NCI-H69 (cell line): ENCODE results near the gene ALX4.

ENCODE experiments used
- DNase-seq: peaks from one replicate; lab custom pipeline; 2025; lab: John Stamatoyannopoulos, UW

Gene ALX4

GRCh38 chr11:44244639-44245310 lies 65.2 kb downstream of the ALX4 start:
- no peak for DNase-seq

- no peak for DNase-seq
Observed at GRCh38 chr11:44243595-44244343, 66.2 kb downstream of the ALX4 start.

- DNase-seq: no peak
Observed at GRCh38 chr11:44243086-44243485, 66.9 kb downstream of the ALX4 start.

- no peak for DNase-seq
Observed at GRCh38 chr11:44241851-44242250, 68.1 kb downstream of the ALX4 start.

- no peak for DNase-seq
Observed at GRCh38 chr11:44237156-44237555, 72.8 kb downstream of the ALX4 start.

GRCh38 chr11:44236296-44236695 lies 73.6 kb downstream of the ALX4 start:
- no peak for DNase-seq

- peak; percentile 31 for DNase-seq
Observed at GRCh38 chr11:44235765-44236201, 74.2 kb downstream of the ALX4 start.

GRCh38 chr11:44229624-44230023 lies 80.3 kb downstream of the ALX4 start:
- DNase-seq: no peak

- peak; percentile 88 for DNase-seq
Observed at GRCh38 chr11:44229098-44229497, 80.8 kb downstream of the ALX4 start.

GRCh38 chr11:44228379-44228778 lies 81.6 kb downstream of the ALX4 start:
- no peak for DNase-seq

GRCh38 chr11:44226945-44227344 lies 83.0 kb downstream of the ALX4 start:
- no peak for DNase-seq

GRCh38 chr11:44226490-44226889 lies 83.4 kb downstream of the ALX4 start:
- DNase-seq: peak; percentile 48

- DNase-seq: no peak
Observed at GRCh38 chr11:44224867-44225501, 85.0 kb downstream of the ALX4 start.

GRCh38 chr11:44223238-44223637 lies 86.7 kb downstream of the ALX4 start:
- DNase-seq: peak; percentile 40

- DNase-seq: no peak
Observed at GRCh38 chr11:44221992-44222391, 87.9 kb downstream of the ALX4 start.

GRCh38 chr11:44221456-44221855 lies 88.5 kb downstream of the ALX4 start:
- DNase-seq: no peak

GRCh38 chr11:44219830-44220796 lies 89.8 kb downstream of the ALX4 start:
- peak; percentile 41 for DNase-seq

GRCh38 chr11:44217432-44217831 lies 92.5 kb downstream of the ALX4 start:
- no peak for DNase-seq

- DNase-seq: no peak
Observed at GRCh38 chr11:44213148-44213547, 96.8 kb downstream of the ALX4 start.

- DNase-seq: no peak
Observed at GRCh38 chr11:44212128-44212527, 97.8 kb downstream of the ALX4 start.
